Measurements from ENCODE around the gene PIGV. TPM values are rescaled to one million over a fixed set of nuclear protein-coding genes. Genes with fewer than 3 reads are reported as not detected.

The PIGV gene
- total RNA-seq, 2 donors from 2014 or later, result 13.5 to 22.9 TPM

- peaks cover 20 to 31% of the 10 kb centered on the region in 2 donors for H3K4me1 ChIP-seq (ENCODE audit: control insufficient read depth in 1 of 2, low read depth in 2 of 2)
- H3K9me3 ChIP-seq, result no peaks in the 10 kb centered on the region
- peak; percentile 41 for ATAC-seq (ENCODE audit: insufficient number of reproducible peaks, low FRiP score, low read depth)
- peak; percentile 93 for TF ChIP-seq CTCF (IDR thresholded peaks at IDR 0.05)
- H3K4me3 ChIP-seq, result peak overlapping the region; percentile 85
- H3K36me3 ChIP-seq, result peaks cover 2% of the 10 kb centered on the region
- peak overlapping the region; percentile 99 to 100 for H3K27ac ChIP-seq
- DNase-seq (ENCODE audit: low spot score), result peak; percentile 51
- H3K27me3 ChIP-seq (replicated peaks; ENCODE audit: insufficient read depth), result no peaks in the 10 kb centered on the region
These were observed 1.3 kb downstream of the PIGV start for GRCh38 chr1:26788836-26789611.

- Histone ChIP-seq H3K4me1 (ENCODE audit: control insufficient read depth in 1 of 2, low read depth in 2 of 2) (peaks cover 17 to 26% of the 10 kb centered on the region in 2 donors), H3K36me3 (peaks cover 7% of the 10 kb centered on the region), H3K9me3 (no peaks in the 10 kb centered on the region), H3K27ac (no peak overlapping the region), H3K4me3 (no peak overlapping the region), H3K27me3 (replicated peaks; ENCODE audit: insufficient read depth) (no peaks in the 10 kb centered on the region)
- DNase-seq (ENCODE audit: low spot score) (no peak), ATAC-seq (ENCODE audit: insufficient number of reproducible peaks, low FRiP score, low read depth) (no peak)
- TF ChIP-seq CTCF (IDR thresholded peaks at IDR 0.05), result no peak
These were observed 1.8 kb downstream of the PIGV start for GRCh38 chr1:26789612-26789865.

- ATAC-seq (ENCODE audit: insufficient number of reproducible peaks, low FRiP score, low read depth) (no peak), DNase-seq (ENCODE audit: low spot score) (no peak)
- H3K36me3 ChIP-seq, result peaks cover 11% of the 10 kb centered on the region
- no peak for TF ChIP-seq CTCF (IDR thresholded peaks at IDR 0.05)
- no peaks in the 10 kb centered on the region for H3K9me3 ChIP-seq
- H3K27me3 ChIP-seq (replicated peaks; ENCODE audit: insufficient read depth), result no peaks in the 10 kb centered on the region
- H3K4me3 ChIP-seq, result no peak overlapping the region
- peaks cover 17 to 25% of the 10 kb centered on the region in 2 donors for H3K4me1 ChIP-seq (ENCODE audit: control insufficient read depth in 1 of 2, low read depth in 2 of 2)
- H3K27ac ChIP-seq, result no peak overlapping the region
These were observed 2.2 kb downstream of the PIGV start for GRCh38 chr1:26789931-26790330.

GRCh38 chr1:26790551-26790953 lies 2.8 kb downstream of the PIGV start:
- no peak for TF ChIP-seq CTCF (IDR thresholded peaks at IDR 0.05)
- no peak overlapping the region for H3K4me3 ChIP-seq
- no peak for ATAC-seq (ENCODE audit: insufficient number of reproducible peaks, low FRiP score, low read depth)
- H3K27me3 ChIP-seq (replicated peaks; ENCODE audit: insufficient read depth), result no peaks in the 10 kb centered on the region
- H3K9me3 ChIP-seq, result no peaks in the 10 kb centered on the region
- H3K36me3 ChIP-seq, result peaks cover 15% of the 10 kb centered on the region
- no peak for DNase-seq (ENCODE audit: low spot score)
- H3K4me1 ChIP-seq (ENCODE audit: control insufficient read depth in 1 of 2, low read depth in 2 of 2), result peaks cover 17 to 24% of the 10 kb centered on the region in 2 donors
- H3K27ac ChIP-seq, result no peak overlapping the region

- no peak for ATAC-seq (ENCODE audit: insufficient number of reproducible peaks, low FRiP score, low read depth)
- TF ChIP-seq CTCF (IDR thresholded peaks at IDR 0.05), result no peak
- no peak for DNase-seq (ENCODE audit: low spot score)
These were observed 3.4 kb downstream of the PIGV start for GRCh38 chr1:26791148-26791547.

More at GRCh38 chr1:26791148-26791547, 3.4 kb downstream of the PIGV start:
- Histone ChIP-seq H3K4me3 (no peak overlapping the region), H3K27me3 (replicated peaks; ENCODE audit: insufficient read depth) (no peaks in the 10 kb centered on the region), H3K27ac (no peak overlapping the region), H3K36me3 (peaks cover 15% of the 10 kb centered on the region), H3K4me1 (ENCODE audit: control insufficient read depth in 1 of 2, low read depth in 2 of 2) (peaks cover 11 to 18% of the 10 kb centered on the region in 2 donors), H3K9me3 (no peaks in the 10 kb centered on the region)

All from thoracic aorta (tissue), 2 donors.